GM12873 (cell line): ENCODE results near the gene SRL.

Experiments
- CTCF ChIP-seq: IDR thresholded peaks from 2 replicates; pipeline ENCODE4 v1.5.1; 2012; ENCODE audit warnings: low read depth, mild to moderate bottlenecking, moderate library complexity, low read length, control low read depth; ENCODE audit not compliant: insufficient read depth; ENCODE audit errors: missing control alignments

SRL gene

GRCh38 chr16:4147236-4147635, 94.6 kb downstream of the SRL start:
- no peak for TF ChIP-seq CTCF

- no peak for TF ChIP-seq CTCF
These were observed 99.6 kb downstream of the SRL start for GRCh38 chr16:4142268-4142667.

DNA sequence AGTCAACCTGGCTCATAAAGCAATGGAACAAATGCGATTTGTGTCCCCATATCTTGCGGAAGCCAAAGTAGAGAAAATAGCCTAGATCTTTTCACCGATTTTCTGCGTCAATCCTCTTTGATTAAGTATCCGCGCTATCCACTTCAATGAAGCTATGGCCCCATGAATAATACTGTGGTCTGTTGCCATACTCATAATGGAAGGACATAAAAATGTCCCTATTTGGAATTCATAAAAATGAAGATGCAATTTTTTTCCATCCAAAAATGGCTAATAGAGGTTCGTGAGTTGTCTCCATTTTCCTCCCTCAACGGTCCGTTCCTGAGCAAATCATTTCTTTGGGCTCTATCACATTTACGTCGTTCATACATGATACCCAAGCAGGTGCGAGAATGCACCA, 100.3 kb downstream of the SRL start:
- no peak for TF ChIP-seq CTCF

DNA sequence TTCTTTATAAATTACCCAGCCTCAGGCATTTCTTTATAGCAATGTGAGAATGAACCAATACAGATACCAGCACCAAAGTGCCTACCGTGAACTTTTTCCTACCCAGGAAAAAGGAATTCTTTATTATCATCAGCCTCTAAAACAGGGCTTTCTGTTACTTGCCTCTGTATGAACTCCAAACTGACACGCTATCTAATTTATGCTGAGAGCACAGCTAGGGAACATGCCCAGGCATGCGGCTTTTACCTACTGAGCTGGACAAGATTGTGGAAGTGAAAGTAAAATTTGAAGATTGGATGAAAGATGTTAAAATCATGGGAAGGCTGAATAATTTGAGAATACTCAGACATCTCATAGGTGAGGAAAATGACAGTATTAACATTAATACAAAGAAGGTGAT, 101.2 kb downstream of the SRL start:
- TF ChIP-seq CTCF: no peak

DNA sequence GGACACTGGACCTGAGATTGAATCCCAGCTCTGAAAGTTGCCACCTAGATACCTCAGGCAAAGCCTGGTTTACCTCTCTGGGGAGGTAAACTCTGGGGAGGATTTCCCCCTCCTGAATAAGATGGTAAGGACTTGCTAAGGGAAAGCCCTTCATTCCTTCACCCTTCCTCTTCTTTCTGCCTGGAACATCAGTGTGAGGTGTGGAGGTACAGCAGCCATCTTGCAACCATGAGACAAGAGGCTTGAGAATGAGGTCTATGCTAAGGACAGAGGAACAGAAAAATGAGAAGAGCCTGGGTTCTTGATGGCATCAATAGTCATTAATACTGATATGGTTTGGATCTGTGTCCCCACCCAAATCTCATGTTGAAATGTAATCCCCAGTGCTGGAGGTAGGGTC, 101.9 kb downstream of the SRL start:
- no peak for TF ChIP-seq CTCF
